GM23338 (cell line): ENCODE results near the gene RNASEH2C. TPM values are rescaled to one million over a fixed set of nuclear protein-coding genes. Genes with fewer than 3 reads are reported as not detected.

Experiments used
- ATAC-seq: fragments of 200-7000 bp; cut with Tn5 transposase; 3 replicates; pipeline ENCODE4 v1.9.1; 2020
- DNase-seq: peaks from one replicate; pipeline ENCODE4 v3.0.0-alpha.2; 2015; ENCODE audit warnings: low spot score
- H2AFZ ChIP-seq: fragments of 200-600 bp; sonication (generic); 2 replicates; pipeline ENCODE4 v1.8.0; 2016; ENCODE audit warnings: antibody characterized with exemption, mild to moderate bottlenecking, moderate library complexity
- H3F3A ChIP-seq: fragments of 200-600 bp; sonication (generic); replicated peaks from 2 replicates; pipeline ENCODE4 v1.8.0; 2017; ENCODE audit warnings: antibody characterized with exemption, mixed run types, low read depth
- H3K27ac ChIP-seq: fragments of 200-600 bp; sonication (generic); 2 replicates; pipeline ENCODE4 v1.6.1; 2016; ENCODE audit warnings: low read depth
- H3K27me3 ChIP-seq: fragments of 200-600 bp; sonication (generic); 2 replicates; pipeline ENCODE4 v1.8.0; 2016; ENCODE audit warnings: mild to moderate bottlenecking, mixed run types, moderate library complexity; ENCODE audit not compliant: insufficient read depth
- H3K36me3 ChIP-seq: fragments of 200-600 bp; sonication (generic); 2 replicates; pipeline ENCODE4 v1.8.0; 2016; ENCODE audit warnings: mild to moderate bottlenecking; ENCODE audit not compliant: insufficient read depth
- H3K4me1 ChIP-seq: fragments of 200-600 bp; sonication (generic); 2 replicates; pipeline ENCODE4 v1.8.0; 2016; ENCODE audit warnings: mild to moderate bottlenecking, moderate library complexity; ENCODE audit not compliant: insufficient read depth
- H3K4me2 ChIP-seq: fragments of 200-600 bp; sonication (generic); 2 replicates; pipeline ENCODE4 v1.7.1; 2017; ENCODE audit warnings: mixed run types
- H3K4me3 ChIP-seq: fragments of 200-600 bp; sonication (generic); 2 replicates; pipeline ENCODE4 v1.6.1; 2016; ENCODE audit warnings: mixed run types
- H3K79me2 ChIP-seq: fragments of 200-600 bp; sonication (generic); replicated peaks from 2 replicates; pipeline ENCODE4 v1.8.0; 2017; ENCODE audit warnings: mild to moderate bottlenecking; ENCODE audit not compliant: insufficient read depth
- H3K9me2 ChIP-seq: fragments of 200-600 bp; sonication (generic); 2 replicates; pipeline ENCODE4 v1.8.0; 2017; ENCODE audit not compliant: insufficient read depth
- H4K20me1 ChIP-seq: fragments of 200-600 bp; sonication (generic); replicated peaks from 2 replicates; pipeline ENCODE4 v1.8.0; 2017; ENCODE audit warnings: mild to moderate bottlenecking; ENCODE audit not compliant: insufficient read depth
- H3K27ac Mint-ChIP-seq: 2 replicates; pipeline ENCODE4 v1.8.0; 2020; ENCODE audit warnings: inconsistent platforms, mild to moderate bottlenecking, moderate library complexity, mixed read lengths
- H3K27me3 Mint-ChIP-seq: 3 replicates; pipeline ENCODE4 v1.8.0; 2022; ENCODE audit warnings: low read depth, mild to moderate bottlenecking, moderate library complexity, mixed read lengths, inconsistent platforms; ENCODE audit not compliant: insufficient read depth, poor library complexity
- H3K36me3 Mint-ChIP-seq: 3 replicates; pipeline ENCODE4 v1.8.0; 2021; ENCODE audit warnings: low read depth, mild to moderate bottlenecking, inconsistent platforms, moderate library complexity, mixed read lengths
- H3K4me1 Mint-ChIP-seq: 3 replicates; pipeline ENCODE4 v1.8.0; 2020; ENCODE audit warnings: mild to moderate bottlenecking, inconsistent platforms, mixed read lengths
- H3K4me3 Mint-ChIP-seq: 3 replicates; pipeline ENCODE4 v1.8.0; 2021; ENCODE audit warnings: moderate library complexity, mild to moderate bottlenecking, inconsistent platforms, mixed read lengths
- H3K9me3 Mint-ChIP-seq: 3 replicates; pipeline ENCODE4 v1.8.0; 2020; ENCODE audit warnings: moderate library complexity, mild to moderate bottlenecking, inconsistent platforms, mixed read lengths
- CREB1 ChIP-seq: fragments of 250-450 bp; sonication (Bioruptor Pico); IDR thresholded peaks from 2 replicates; pipeline ENCODE4 v1.5.0; 2020; ENCODE audit warnings: low read depth, mild to moderate bottlenecking, moderate library complexity
- ETS1 ChIP-seq: IDR thresholded peaks from 2 replicates; pipeline ENCODE4 v1.6.1; 2016; ENCODE audit warnings: antibody characterized with exemption
- EZH2 ChIP-seq: fragments of 200-600 bp; sonication (generic); IDR thresholded peaks from one replicate; pipeline ENCODE4 v1.8.0; 2017; ENCODE audit warnings: antibody characterized with exemption, mild to moderate bottlenecking, low read depth; ENCODE audit not compliant: unreplicated experiment
- EZH2phosphoT487 ChIP-seq: fragments of 200-600 bp; sonication (generic); IDR thresholded peaks from one replicate; pipeline ENCODE4 v1.8.1; 2018; ENCODE audit warnings: antibody characterized with exemption; ENCODE audit not compliant: unreplicated experiment
- JUNB ChIP-seq: IDR thresholded peaks from one replicate; pipeline ENCODE4 v1.6.1; 2016; ENCODE audit warnings: antibody characterized with exemption; ENCODE audit not compliant: unreplicated experiment
- NANOG ChIP-seq: IDR thresholded peaks from 2 replicates; pipeline ENCODE4 v1.6.1; 2016; ENCODE audit warnings: antibody characterized with exemption, borderline replicate concordance
- POLR2AphosphoS5 ChIP-seq: IDR thresholded peaks from 2 replicates; pipeline ENCODE4 v1.6.1; 2016; ENCODE audit warnings: antibody characterized with exemption, low read depth
- STAT1 ChIP-seq: IDR thresholded peaks from one replicate; pipeline ENCODE4 v1.6.1; 2016; ENCODE audit warnings: antibody characterized with exemption; ENCODE audit not compliant: unreplicated experiment
- ZNF114 ChIP-seq: fragments of 250-450 bp; sonication (Bioruptor Pico); IDR thresholded peaks from 2 replicates; pipeline ENCODE4 v1.5.0; 2020; ENCODE audit warnings: mild to moderate bottlenecking, moderate library complexity
- ZNF331 ChIP-seq: fragments of 250-450 bp; sonication (Bioruptor Pico); IDR thresholded peaks from 2 replicates; pipeline ENCODE4 v1.5.0; 2020; ENCODE audit warnings: low read depth, mild to moderate bottlenecking, moderate library complexity
- polyA plus RNA-seq: library from polyadenylated mRNA; unstranded; fragments of >200 nt; fragmentation: Nextera tagmentation; extraction: Ambion mirVana; gene quantifications from 2 replicates; pipeline ENCODE4 v1.2.1, GENCODE V29; 2016
- total RNA-seq: library from RNA; depleted of rRNA; stranded (reverse); fragments of >200 nt; shearing (Covaris generic); gene quantifications from 2 replicates; pipeline ENCODE4 v1.2.3, GENCODE V29; 2014
- TF ChIP-seq, protein P1 (sequence below): fragments of 250-450 bp; sonication (Bioruptor Pico); IDR thresholded peaks from 2 replicates; pipeline ENCODE4 v1.5.0; 2020; ENCODE audit warnings: mild to moderate bottlenecking, moderate library complexity
- TF ChIP-seq, protein P2 (sequence below), 2 experiments: fragments of 200-600 bp in 1 of 2; sonication (generic) in 1 of 2; conservative IDR thresholded peaks; 2 replicates each; pipeline versions ENCODE4 v1.5.1 to v1.6.1; 2016 to 2017; ENCODE audit warnings: antibody characterized with exemption in 2 of 2, low read depth in 2 of 2, mild to moderate bottlenecking in 2 of 2, moderate library complexity in 1 of 2
- TF ChIP-seq, protein P3 (sequence below): IDR thresholded peaks from one replicate; pipeline ENCODE4 v1.6.1; 2018; ENCODE audit warnings: antibody characterized with exemption; ENCODE audit not compliant: unreplicated experiment

RNASEH2C gene
- total and polyA plus RNA-seq, 2 experiments from 2014 or later, result 37.8 to 73.2 TPM

DNA sequence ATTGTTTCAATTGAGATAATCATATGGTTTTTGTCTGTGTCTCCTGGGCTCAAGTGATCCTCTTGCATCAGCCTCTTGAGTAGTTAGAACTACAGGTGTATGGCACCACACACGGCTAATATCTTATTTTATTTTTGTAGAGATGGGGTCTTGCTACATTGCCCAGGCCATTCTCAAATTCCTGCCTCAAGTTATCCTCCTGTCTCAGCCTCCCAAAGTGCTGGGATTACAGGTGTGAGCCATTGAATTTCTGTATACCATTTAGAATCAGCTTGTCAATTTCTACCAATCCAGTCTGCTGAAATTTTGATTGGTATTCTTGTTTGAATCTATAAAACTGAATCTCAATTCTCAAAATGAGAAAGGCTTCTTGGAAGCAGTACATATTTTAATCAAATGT, 18.9 kb downstream of the RNASEH2C start:
- H3K4me1 Mint-ChIP-seq, result no peaks in the 10 kb centered on the region
- no peak overlapping the region for H3K4me3 Mint-ChIP-seq
- H3K36me3 Mint-ChIP-seq, result no peaks in the 10 kb centered on the region
- no peaks in the 10 kb centered on the region; the same call in 1 of the 2 replicates for H3K9me2 ChIP-seq
- H3K27ac Mint-ChIP-seq, result no peak overlapping the region
- H3K9me3 Mint-ChIP-seq, result peaks cover 12% of the 10 kb centered on the region
- H3K79me2 ChIP-seq, result no peaks in the 10 kb centered on the region
- TF ChIP-seq POLR2AphosphoS5 (no peak), EZH2 (no peak), ZNF114 (no peak), NANOG (no peak), CREB1 (CRISPR knock-in tag) (no peak), ZNF331 (CRISPR knock-in tag) (no peak), STAT1 (no peak), JUNB (no peak), EZH2phosphoT487 (no peak), ETS1 (no peak)
- TF ChIP-seq, protein P1, sequence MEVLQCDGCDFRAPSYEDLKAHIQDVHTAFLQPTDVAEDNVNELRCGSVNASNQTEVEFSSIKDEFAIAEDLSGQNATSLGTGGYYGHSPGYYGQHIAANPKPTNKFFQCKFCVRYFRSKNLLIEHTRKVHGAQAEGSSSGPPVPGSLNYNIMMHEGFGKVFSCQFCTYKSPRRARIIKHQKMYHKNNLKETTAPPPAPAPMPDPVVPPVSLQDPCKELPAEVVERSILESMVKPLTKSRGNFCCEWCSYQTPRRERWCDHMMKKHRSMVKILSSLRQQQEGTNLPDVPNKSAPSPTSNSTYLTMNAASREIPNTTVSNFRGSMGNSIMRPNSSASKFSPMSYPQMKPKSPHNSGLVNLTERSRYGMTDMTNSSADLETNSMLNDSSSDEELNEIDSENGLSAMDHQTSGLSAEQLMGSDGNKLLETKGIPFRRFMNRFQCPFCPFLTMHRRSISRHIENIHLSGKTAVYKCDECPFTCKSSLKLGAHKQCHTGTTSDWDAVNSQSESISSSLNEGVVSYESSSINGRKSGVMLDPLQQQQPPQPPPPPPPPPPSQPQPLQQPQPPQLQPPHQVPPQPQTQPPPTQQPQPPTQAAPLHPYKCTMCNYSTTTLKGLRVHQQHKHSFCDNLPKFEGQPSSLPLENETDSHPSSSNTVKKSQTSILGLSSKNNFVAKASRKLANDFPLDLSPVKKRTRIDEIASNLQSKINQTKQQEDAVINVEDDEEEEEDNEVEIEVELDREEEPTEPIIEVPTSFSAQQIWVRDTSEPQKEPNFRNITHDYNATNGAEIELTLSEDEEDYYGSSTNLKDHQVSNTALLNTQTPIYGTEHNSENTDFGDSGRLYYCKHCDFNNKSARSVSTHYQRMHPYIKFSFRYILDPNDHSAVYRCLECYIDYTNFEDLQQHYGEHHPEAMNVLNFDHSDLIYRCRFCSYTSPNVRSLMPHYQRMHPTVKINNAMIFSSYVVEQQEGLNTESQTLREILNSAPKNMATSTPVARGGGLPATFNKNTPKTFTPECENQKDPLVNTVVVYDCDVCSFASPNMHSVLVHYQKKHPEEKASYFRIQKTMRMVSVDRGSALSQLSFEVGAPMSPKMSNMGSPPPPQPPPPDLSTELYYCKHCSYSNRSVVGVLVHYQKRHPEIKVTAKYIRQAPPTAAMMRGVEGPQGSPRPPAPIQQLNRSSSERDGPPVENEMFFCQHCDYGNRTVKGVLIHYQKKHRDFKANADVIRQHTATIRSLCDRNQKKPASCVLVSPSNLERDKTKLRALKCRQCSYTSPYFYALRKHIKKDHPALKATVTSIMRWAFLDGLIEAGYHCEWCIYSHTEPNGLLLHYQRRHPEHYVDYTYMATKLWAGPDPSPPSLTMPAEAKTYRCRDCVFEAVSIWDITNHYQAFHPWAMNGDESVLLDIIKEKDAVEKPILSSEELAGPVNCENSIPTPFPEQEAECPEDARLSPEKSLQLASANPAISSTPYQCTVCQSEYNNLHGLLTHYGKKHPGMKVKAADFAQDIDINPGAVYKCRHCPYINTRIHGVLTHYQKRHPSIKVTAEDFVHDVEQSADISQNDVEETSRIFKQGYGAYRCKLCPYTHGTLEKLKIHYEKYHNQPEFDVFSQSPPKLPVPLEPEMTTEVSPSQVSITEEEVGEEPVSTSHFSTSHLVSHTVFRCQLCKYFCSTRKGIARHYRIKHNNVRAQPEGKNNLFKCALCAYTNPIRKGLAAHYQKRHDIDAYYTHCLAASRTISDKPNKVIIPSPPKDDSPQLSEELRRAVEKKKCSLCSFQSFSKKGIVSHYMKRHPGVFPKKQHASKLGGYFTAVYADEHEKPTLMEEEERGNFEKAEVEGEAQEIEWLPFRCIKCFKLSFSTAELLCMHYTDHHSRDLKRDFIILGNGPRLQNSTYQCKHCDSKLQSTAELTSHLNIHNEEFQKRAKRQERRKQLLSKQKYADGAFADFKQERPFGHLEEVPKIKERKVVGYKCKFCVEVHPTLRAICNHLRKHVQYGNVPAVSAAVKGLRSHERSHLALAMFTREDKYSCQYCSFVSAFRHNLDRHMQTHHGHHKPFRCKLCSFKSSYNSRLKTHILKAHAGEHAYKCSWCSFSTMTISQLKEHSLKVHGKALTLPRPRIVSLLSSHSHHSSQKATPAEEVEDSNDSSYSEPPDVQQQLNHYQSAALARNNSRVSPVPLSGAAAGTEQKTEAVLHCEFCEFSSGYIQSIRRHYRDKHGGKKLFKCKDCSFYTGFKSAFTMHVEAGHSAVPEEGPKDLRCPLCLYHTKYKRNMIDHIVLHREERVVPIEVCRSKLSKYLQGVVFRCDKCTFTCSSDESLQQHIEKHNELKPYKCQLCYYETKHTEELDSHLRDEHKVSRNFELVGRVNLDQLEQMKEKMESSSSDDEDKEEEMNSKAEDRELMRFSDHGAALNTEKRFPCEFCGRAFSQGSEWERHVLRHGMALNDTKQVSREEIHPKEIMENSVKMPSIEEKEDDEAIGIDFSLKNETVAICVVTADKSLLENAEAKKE, result no peak
- TF ChIP-seq, protein P2, sequence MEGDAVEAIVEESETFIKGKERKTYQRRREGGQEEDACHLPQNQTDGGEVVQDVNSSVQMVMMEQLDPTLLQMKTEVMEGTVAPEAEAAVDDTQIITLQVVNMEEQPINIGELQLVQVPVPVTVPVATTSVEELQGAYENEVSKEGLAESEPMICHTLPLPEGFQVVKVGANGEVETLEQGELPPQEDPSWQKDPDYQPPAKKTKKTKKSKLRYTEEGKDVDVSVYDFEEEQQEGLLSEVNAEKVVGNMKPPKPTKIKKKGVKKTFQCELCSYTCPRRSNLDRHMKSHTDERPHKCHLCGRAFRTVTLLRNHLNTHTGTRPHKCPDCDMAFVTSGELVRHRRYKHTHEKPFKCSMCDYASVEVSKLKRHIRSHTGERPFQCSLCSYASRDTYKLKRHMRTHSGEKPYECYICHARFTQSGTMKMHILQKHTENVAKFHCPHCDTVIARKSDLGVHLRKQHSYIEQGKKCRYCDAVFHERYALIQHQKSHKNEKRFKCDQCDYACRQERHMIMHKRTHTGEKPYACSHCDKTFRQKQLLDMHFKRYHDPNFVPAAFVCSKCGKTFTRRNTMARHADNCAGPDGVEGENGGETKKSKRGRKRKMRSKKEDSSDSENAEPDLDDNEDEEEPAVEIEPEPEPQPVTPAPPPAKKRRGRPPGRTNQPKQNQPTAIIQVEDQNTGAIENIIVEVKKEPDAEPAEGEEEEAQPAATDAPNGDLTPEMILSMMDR (conservative IDR thresholded peaks at IDR 0.05; ENCODE audit: low read depth in 2 of 2), result no peak
- TF ChIP-seq, protein P3, sequence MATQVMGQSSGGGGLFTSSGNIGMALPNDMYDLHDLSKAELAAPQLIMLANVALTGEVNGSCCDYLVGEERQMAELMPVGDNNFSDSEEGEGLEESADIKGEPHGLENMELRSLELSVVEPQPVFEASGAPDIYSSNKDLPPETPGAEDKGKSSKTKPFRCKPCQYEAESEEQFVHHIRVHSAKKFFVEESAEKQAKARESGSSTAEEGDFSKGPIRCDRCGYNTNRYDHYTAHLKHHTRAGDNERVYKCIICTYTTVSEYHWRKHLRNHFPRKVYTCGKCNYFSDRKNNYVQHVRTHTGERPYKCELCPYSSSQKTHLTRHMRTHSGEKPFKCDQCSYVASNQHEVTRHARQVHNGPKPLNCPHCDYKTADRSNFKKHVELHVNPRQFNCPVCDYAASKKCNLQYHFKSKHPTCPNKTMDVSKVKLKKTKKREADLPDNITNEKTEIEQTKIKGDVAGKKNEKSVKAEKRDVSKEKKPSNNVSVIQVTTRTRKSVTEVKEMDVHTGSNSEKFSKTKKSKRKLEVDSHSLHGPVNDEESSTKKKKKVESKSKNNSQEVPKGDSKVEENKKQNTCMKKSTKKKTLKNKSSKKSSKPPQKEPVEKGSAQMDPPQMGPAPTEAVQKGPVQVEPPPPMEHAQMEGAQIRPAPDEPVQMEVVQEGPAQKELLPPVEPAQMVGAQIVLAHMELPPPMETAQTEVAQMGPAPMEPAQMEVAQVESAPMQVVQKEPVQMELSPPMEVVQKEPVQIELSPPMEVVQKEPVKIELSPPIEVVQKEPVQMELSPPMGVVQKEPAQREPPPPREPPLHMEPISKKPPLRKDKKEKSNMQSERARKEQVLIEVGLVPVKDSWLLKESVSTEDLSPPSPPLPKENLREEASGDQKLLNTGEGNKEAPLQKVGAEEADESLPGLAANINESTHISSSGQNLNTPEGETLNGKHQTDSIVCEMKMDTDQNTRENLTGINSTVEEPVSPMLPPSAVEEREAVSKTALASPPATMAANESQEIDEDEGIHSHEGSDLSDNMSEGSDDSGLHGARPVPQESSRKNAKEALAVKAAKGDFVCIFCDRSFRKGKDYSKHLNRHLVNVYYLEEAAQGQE, result no peak
- H3K4me2 ChIP-seq, result no peak overlapping the region
- H3K27me3 ChIP-seq, result no peaks in the 10 kb centered on the region
- no peaks in the 10 kb centered on the region for H3K4me1 ChIP-seq
- H3K36me3 ChIP-seq, result no peaks in the 10 kb centered on the region
- DNase-seq, result no peak
- ATAC-seq, result no peak
- no peaks in the 10 kb centered on the region for H3F3A ChIP-seq
- H3K27me3 Mint-ChIP-seq, result peaks cover 6% of the 10 kb centered on the region
- H2AFZ ChIP-seq, result no peak overlapping the region
- H3K27ac ChIP-seq, result no peak overlapping the region
- no peaks in the 10 kb centered on the region for H4K20me1 ChIP-seq
- H3K4me3 ChIP-seq, result no peak overlapping the region
